Measurements from ENCODE around the gene HOTAIR.

DNA sequence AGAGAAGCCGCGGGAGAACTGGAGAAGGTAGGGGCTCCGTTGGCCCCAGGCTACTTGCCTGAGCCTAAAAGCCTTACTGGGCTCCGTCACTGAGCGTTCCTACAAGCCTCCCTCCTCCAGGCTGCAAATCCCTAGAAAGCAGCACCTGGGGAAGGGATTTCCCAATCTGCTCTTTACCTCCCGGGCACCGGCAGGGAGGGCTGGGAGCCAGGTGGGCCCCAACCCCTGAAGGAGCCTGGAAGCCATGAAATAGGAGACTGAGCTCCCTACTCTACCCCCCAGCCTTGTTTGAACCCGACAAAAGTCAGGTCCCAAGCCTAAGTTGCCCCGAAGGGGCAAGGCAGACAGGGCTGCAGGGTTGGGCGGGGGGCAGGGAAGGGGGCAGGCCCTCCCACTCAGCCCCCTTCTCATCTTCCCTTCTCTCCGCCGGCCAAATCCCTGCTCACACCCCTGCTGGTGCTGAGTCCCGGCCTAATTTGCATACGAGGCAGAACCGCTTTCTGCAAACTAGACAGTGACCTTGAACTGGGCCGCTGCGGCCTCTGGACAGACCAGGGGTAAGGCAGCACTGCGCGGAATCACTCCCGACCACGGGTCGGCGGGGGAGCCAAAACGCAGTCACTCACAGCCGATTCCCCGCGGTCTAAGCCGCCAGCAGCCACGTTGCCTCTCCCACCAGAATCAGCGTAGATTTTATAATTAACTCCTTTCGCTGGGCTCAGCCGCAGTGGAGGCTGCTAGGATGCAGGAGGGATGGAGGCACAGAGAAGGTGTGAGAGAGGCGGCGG lies 23.8 kb downstream of the HOTAIR start:
- TF ChIP-seq, protein P1, sequence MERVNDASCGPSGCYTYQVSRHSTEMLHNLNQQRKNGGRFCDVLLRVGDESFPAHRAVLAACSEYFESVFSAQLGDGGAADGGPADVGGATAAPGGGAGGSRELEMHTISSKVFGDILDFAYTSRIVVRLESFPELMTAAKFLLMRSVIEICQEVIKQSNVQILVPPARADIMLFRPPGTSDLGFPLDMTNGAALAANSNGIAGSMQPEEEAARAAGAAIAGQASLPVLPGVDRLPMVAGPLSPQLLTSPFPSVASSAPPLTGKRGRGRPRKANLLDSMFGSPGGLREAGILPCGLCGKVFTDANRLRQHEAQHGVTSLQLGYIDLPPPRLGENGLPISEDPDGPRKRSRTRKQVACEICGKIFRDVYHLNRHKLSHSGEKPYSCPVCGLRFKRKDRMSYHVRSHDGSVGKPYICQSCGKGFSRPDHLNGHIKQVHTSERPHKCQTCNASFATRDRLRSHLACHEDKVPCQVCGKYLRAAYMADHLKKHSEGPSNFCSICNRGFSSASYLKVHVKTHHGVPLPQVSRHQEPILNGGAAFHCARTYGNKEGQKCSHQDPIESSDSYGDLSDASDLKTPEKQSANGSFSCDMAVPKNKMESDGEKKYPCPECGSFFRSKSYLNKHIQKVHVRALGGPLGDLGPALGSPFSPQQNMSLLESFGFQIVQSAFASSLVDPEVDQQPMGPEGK (CRISPR knock-in tag; IDR thresholded peaks at IDR 0.05; ENCODE audit: borderline replicate concordance), result no peak
- TF ChIP-seq, protein P2, sequence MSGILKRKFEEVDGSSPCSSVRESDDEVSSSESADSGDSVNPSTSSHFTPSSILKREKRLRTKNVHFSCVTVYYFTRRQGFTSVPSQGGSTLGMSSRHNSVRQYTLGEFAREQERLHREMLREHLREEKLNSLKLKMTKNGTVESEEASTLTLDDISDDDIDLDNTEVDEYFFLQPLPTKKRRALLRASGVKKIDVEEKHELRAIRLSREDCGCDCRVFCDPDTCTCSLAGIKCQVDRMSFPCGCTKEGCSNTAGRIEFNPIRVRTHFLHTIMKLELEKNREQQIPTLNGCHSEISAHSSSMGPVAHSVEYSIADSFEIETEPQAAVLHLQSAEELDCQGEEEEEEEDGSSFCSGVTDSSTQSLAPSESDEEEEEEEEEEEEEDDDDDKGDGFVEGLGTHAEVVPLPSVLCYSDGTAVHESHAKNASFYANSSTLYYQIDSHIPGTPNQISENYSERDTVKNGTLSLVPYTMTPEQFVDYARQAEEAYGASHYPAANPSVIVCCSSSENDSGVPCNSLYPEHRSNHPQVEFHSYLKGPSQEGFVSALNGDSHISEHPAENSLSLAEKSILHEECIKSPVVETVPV (CRISPR knock-in tag; IDR thresholded peaks at IDR 0.05), result no peak
- TF ChIP-seq ARNTL (CRISPR knock-in tag; IDR thresholded peaks at IDR 0.05; ENCODE audit: borderline replicate concordance, low read depth), result no peak
